Stimulated activated CD8-positive, alpha-beta memory T cell treated with anti-CD3 and anti-CD28 coated beads, Interleukin-4, amount 100 ng/mL, for 24 hours (primary cell): Measurements from ENCODE around the gene TNIK.

ENCODE experiments used
- DNase-seq: peaks from one replicate; pipeline ENCODE4 v3.0.0-alpha.2; 2020; ENCODE audit warnings: low read depth

Gene TNIK

GRCh38 chr3:171066206-171066605 is 394.0 kb downstream of the TNIK start:
- no peak for DNase-seq

- no peak for DNase-seq
Observed at GRCh38 chr3:171065732-171066131, 394.5 kb downstream of the TNIK start.

GRCh38 chr3:171064461-171064860 is 395.7 kb downstream of the TNIK start:
- DNase-seq = no peak

- DNase-seq = no peak
Observed at GRCh38 chr3:171061749-171062148, 398.5 kb downstream of the TNIK start.

GRCh38 chr3:171059978-171060377 is 400.2 kb downstream of the TNIK start:
- DNase-seq = no peak

GRCh38 chr3:171058873-171059603 is 401.2 kb downstream of the TNIK start:
- DNase-seq = no peak

GRCh38 chr3:171058058-171058457 is 402.1 kb downstream of the TNIK start:
- DNase-seq = no peak

- no peak for DNase-seq
Observed at GRCh38 chr3:171057072-171057471, 403.1 kb downstream of the TNIK start.

- no peak for DNase-seq
Observed at GRCh38 chr3:171056528-171056927, 403.7 kb downstream of the TNIK start.

GRCh38 chr3:171055336-171056178 is 404.6 kb downstream of the TNIK start:
- DNase-seq = no peak

GRCh38 chr3:171054921-171055320 is 405.3 kb downstream of the TNIK start:
- no peak for DNase-seq

- no peak for DNase-seq
Observed at GRCh38 chr3:171054231-171054630, 406.0 kb downstream of the TNIK start.

GRCh38 chr3:171049861-171050444 is 410.3 kb downstream of the TNIK start:
- no peak for DNase-seq

- no peak for DNase-seq
Observed at GRCh38 chr3:171046760-171047159, 413.4 kb downstream of the TNIK start.

GRCh38 chr3:171044835-171045793 is 415.1 kb downstream of the TNIK start:
- no peak for DNase-seq

GRCh38 chr3:171044384-171044783 is 415.8 kb downstream of the TNIK start:
- DNase-seq = no peak

- no peak for DNase-seq
Observed at GRCh38 chr3:171039674-171040073, 420.5 kb downstream of the TNIK start.

- DNase-seq = no peak
Observed at GRCh38 chr3:171038342-171038741, 421.9 kb downstream of the TNIK start.

- DNase-seq = no peak
Observed at GRCh38 chr3:171028779-171029232, 431.4 kb downstream of the TNIK start.

- peak; percentile 38 for DNase-seq
Observed at GRCh38 chr3:171028025-171028778, 432.0 kb downstream of the TNIK start.
